PC-3 (cell line): ENCODE data around the gene RGS9BP.

Source experiments
- EZH2 ChIP-seq: fragments of 300-600 bp; sonication (generic); IDR thresholded peaks from one replicate; pipeline ENCODE4 v1.6.1; 2017; ENCODE audit warnings: antibody characterized with exemption, mild to moderate bottlenecking, low read length; ENCODE audit not compliant: unreplicated experiment
- EZH2phosphoT487 ChIP-seq: fragments of 300-600 bp; sonication (generic); IDR thresholded peaks from 2 replicates; pipeline ENCODE4 v1.6.1; 2018; ENCODE audit warnings: mild to moderate bottlenecking, antibody characterized with exemption, low read length, borderline replicate concordance
- TF ChIP-seq, protein P1 (sequence below): fragments of 300-600 bp; sonication (generic); conservative IDR thresholded peaks from 2 replicates; pipeline ENCODE4 v1.5.1; 2017; ENCODE audit warnings: antibody characterized with exemption, low read depth, mild to moderate bottlenecking, low read length

GRCh38 chr19:32677657-32678056 lies 2.0 kb downstream of the RGS9BP start:
- TF ChIP-seq, protein P1, sequence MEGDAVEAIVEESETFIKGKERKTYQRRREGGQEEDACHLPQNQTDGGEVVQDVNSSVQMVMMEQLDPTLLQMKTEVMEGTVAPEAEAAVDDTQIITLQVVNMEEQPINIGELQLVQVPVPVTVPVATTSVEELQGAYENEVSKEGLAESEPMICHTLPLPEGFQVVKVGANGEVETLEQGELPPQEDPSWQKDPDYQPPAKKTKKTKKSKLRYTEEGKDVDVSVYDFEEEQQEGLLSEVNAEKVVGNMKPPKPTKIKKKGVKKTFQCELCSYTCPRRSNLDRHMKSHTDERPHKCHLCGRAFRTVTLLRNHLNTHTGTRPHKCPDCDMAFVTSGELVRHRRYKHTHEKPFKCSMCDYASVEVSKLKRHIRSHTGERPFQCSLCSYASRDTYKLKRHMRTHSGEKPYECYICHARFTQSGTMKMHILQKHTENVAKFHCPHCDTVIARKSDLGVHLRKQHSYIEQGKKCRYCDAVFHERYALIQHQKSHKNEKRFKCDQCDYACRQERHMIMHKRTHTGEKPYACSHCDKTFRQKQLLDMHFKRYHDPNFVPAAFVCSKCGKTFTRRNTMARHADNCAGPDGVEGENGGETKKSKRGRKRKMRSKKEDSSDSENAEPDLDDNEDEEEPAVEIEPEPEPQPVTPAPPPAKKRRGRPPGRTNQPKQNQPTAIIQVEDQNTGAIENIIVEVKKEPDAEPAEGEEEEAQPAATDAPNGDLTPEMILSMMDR: no peak
- TF ChIP-seq EZH2 (no peak), EZH2phosphoT487 (no peak)
